Measurements from ENCODE around the gene GLS. TPM values are rescaled to one million over a fixed set of nuclear protein-coding genes. Genes with fewer than 3 reads are reported as not detected.
A peak's percentile ranks its signal among the peaks of the same experiment; 100 is the strongest.

GLS gene
- total and polyA plus RNA-seq, 9 of the 15 experiments (the other 6 are each of a cell fraction or from before 2014, with no cell fraction given), result 13.7 to 77.5 (median 48.2) TPM

DNA sequence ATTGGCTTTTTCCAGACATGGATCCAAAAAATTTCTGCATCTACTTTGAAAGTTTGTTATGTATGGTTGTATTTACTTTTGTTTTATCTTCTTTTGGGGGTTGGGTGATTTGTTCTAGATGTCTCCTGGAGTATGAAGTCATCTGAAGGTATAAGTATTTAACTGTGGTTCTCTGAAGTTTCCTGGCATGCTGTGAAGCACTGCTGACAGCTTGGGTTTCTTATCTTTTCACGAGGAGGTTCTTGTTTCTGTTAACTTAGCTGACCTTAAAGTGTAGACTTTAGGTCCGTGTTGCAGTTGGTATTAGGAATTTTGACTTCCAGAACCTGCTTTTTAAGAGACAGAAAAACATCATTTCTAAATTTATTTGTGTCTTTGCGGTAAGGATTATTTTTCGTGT lies 15.9 kb downstream of the GLS start (continued):
- TF ChIP-seq NCOA1 (IDR thresholded peaks at IDR 0.05; ENCODE audit: low read depth) (peak; percentile 55; the same call in 1 of the 2 replicates), DDX20 (tag; IDR thresholded peaks at IDR 0.05; ENCODE audit: low read depth) (no peak), ARNT (IDR thresholded peaks at IDR 0.05) (no peak), NUFIP1 (IDR thresholded peaks at IDR 0.05; ENCODE audit: partially characterized antibody) (no peak), ZNF184 (CRISPR knock-in tag; IDR thresholded peaks at IDR 0.05) (no peak), SRF (CRISPR knock-in tag; IDR thresholded peaks at IDR 0.05) (no peak), ETS2 (tag; IDR thresholded peaks at IDR 0.05; ENCODE audit: borderline replicate concordance, poor library complexity, severe bottlenecking) (no peak), MAFK (IDR thresholded peaks at IDR 0.05; ENCODE audit: low read length) (no peak), ARID1B (IDR thresholded peaks at IDR 0.05) (peak; percentile 57; the same call in 1 of the 2 replicates), MYBL2 (IDR thresholded peaks at IDR 0.05; ENCODE audit: low read depth) (no peak), MYBL2 (CRISPR knock-in tag; IDR thresholded peaks at IDR 0.05; ENCODE audit: borderline replicate concordance) (no peak), ZEB2 (IDR thresholded peaks at IDR 0.05) (0 out of 2 replicates have a peak, but pooled peaks have one; percentile 18), ZNF217 (CRISPR knock-in tag; IDR thresholded peaks at IDR 0.05) (no peak), MAFF (IDR thresholded peaks at IDR 0.05; ENCODE audit: low read length) (no peak), ZNF778 (CRISPR knock-in tag; IDR thresholded peaks at IDR 0.05) (no peak), STAT5B (CRISPR knock-in tag; IDR thresholded peaks at IDR 0.05) (no peak), ZNF354B (CRISPR knock-in tag; IDR thresholded peaks at IDR 0.05) (no peak), HNRNPK (IDR thresholded peaks at IDR 0.05; ENCODE audit: low read depth, low read length, poor library complexity, severe bottlenecking) (no peak), ZFP36 (IDR thresholded peaks at IDR 0.05; ENCODE audit: low read depth, low read length, partially characterized antibody) (no peak)
- TF ChIP-seq, protein P1, sequence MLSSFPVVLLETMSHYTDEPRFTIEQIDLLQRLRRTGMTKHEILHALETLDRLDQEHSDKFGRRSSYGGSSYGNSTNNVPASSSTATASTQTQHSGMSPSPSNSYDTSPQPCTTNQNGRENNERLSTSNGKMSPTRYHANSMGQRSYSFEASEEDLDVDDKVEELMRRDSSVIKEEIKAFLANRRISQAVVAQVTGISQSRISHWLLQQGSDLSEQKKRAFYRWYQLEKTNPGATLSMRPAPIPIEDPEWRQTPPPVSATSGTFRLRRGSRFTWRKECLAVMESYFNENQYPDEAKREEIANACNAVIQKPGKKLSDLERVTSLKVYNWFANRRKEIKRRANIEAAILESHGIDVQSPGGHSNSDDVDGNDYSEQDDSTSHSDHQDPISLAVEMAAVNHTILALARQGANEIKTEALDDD (IDR thresholded peaks at IDR 0.05), result 0 out of 2 replicates have a peak, but pooled peaks have one; percentile 29
- TF ChIP-seq, protein P2, sequence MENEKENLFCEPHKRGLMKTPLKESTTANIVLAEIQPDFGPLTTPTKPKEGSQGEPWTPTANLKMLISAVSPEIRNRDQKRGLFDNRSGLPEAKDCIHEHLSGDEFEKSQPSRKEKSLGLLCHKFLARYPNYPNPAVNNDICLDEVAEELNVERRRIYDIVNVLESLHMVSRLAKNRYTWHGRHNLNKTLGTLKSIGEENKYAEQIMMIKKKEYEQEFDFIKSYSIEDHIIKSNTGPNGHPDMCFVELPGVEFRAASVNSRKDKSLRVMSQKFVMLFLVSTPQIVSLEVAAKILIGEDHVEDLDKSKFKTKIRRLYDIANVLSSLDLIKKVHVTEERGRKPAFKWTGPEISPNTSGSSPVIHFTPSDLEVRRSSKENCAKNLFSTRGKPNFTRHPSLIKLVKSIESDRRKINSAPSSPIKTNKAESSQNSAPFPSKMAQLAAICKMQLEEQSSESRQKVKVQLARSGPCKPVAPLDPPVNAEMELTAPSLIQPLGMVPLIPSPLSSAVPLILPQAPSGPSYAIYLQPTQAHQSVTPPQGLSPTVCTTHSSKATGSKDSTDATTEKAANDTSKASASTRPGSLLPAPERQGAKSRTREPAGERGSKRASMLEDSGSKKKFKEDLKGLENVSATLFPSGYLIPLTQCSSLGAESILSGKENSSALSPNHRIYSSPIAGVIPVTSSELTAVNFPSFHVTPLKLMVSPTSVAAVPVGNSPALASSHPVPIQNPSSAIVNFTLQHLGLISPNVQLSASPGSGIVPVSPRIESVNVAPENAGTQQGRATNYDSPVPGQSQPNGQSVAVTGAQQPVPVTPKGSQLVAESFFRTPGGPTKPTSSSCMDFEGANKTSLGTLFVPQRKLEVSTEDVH (IDR thresholded peaks at IDR 0.05; ENCODE audit: low read depth, partially characterized antibody), result no peak
- TF ChIP-seq, protein P3, sequence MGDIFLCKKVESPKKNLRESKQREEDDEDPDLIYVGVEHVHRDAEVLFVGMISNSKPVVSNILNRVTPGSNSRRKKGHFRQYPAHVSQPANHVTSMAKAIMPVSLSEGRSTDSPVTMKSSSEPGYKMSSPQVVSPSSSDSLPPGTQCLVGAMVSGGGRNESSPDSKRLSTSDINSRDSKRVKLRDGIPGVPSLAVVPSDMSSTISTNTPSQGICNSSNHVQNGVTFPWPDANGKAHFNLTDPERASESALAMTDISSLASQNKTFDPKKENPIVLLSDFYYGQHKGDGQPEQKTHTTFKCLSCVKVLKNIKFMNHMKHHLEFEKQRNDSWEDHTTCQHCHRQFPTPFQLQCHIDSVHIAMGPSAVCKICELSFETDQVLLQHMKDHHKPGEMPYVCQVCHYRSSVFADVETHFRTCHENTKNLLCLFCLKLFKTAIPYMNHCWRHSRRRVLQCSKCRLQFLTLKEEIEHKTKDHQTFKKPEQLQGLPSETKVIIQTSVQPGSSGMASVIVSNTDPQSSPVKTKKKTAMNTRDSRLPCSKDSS (IDR thresholded peaks at IDR 0.05; ENCODE audit: low read depth, partially characterized antibody), result no peak
- TF ChIP-seq, protein P4, sequence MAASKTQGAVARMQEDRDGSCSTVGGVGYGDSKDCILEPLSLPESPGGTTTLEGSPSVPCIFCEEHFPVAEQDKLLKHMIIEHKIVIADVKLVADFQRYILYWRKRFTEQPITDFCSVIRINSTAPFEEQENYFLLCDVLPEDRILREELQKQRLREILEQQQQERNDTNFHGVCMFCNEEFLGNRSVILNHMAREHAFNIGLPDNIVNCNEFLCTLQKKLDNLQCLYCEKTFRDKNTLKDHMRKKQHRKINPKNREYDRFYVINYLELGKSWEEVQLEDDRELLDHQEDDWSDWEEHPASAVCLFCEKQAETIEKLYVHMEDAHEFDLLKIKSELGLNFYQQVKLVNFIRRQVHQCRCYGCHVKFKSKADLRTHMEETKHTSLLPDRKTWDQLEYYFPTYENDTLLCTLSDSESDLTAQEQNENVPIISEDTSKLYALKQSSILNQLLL (CRISPR knock-in tag; IDR thresholded peaks at IDR 0.05; ENCODE audit: borderline replicate concordance), result no peak

All from K562 (cell line).